Osteocyte (in vitro differentiated cells): ENCODE measurements around the gene SETX. TPM values are rescaled to one million over a fixed set of nuclear protein-coding genes. Genes with fewer than 3 reads are reported as not detected.

Experiments
- DNase-seq: peaks from one replicate; pipeline ENCODE4 v3.0.0; 2021; ENCODE audit warnings: mixed read lengths; ENCODE audit not compliant: unreplicated experiment; ENCODE audit errors: extremely low spot score
- H3K27ac Mint-ChIP-seq: one replicate; pipeline ENCODE4 v1.8.0; 2021; ENCODE audit warnings: mild to moderate bottlenecking, mixed read lengths; ENCODE audit not compliant: unreplicated experiment
- H3K27me3 Mint-ChIP-seq: one replicate; pipeline ENCODE4 v1.8.0; 2021; ENCODE audit warnings: mixed read lengths; ENCODE audit not compliant: unreplicated experiment
- H3K36me3 Mint-ChIP-seq: one replicate; pipeline ENCODE4 v1.8.0; 2021; ENCODE audit warnings: mixed read lengths; ENCODE audit not compliant: unreplicated experiment
- H3K4me1 Mint-ChIP-seq: one replicate; pipeline ENCODE4 v1.8.0; 2021; ENCODE audit warnings: mixed read lengths; ENCODE audit not compliant: unreplicated experiment
- H3K4me3 Mint-ChIP-seq: one replicate; pipeline ENCODE4 v1.8.0; 2021; ENCODE audit warnings: mild to moderate bottlenecking, moderate library complexity, mixed read lengths; ENCODE audit not compliant: unreplicated experiment
- H3K9me3 Mint-ChIP-seq: one replicate; pipeline ENCODE4 v1.8.0; 2021; ENCODE audit warnings: mixed read lengths; ENCODE audit not compliant: unreplicated experiment
- total RNA-seq: library from RNA; stranded (reverse); gene quantifications from 2 replicates; pipeline ENCODE4 v1.2.1, GENCODE V29; 2021
- TF ChIP-seq, protein P1 (sequence below): fragments of 200-600 bp; sonication (generic); IDR thresholded peaks from 2 replicates; pipeline ENCODE4 v1.5.0; 2021; ENCODE audit warnings: antibody characterized with exemption, mild to moderate bottlenecking, moderate library complexity

SETX gene
- total RNA-seq, 1 donor from 2014 or later = 53.6 TPM

DNA sequence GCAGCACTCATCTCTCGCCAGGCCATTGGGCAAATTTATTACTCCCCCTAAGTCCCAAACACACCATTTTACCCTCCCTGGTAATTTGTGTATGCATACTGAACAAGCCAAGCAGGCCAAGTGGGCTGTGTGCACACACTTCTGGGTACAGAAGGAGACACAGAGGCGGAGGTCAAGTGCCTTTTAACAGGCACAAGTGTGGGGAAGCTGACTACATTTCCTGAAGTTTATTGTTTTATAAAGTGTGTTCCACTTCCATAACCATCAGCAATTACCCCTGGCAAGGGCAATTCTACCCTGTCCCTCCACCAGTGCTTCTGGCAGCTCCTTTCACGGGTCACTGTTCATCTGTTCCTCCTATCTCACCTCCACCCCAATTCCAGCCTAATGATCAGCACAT, 93.9 kb downstream of the SETX start:
- Mint-ChIP-seq H3K36me3 (peaks cover 31% of the 10 kb centered on the region), H3K27me3 (no peaks in the 10 kb centered on the region), H3K4me3 (no peak overlapping the region), H3K9me3 (no peaks in the 10 kb centered on the region), H3K27ac (no peak overlapping the region), H3K4me1 (peaks cover 5% of the 10 kb centered on the region)
- DNase-seq = no peak
- TF ChIP-seq, protein P1, sequence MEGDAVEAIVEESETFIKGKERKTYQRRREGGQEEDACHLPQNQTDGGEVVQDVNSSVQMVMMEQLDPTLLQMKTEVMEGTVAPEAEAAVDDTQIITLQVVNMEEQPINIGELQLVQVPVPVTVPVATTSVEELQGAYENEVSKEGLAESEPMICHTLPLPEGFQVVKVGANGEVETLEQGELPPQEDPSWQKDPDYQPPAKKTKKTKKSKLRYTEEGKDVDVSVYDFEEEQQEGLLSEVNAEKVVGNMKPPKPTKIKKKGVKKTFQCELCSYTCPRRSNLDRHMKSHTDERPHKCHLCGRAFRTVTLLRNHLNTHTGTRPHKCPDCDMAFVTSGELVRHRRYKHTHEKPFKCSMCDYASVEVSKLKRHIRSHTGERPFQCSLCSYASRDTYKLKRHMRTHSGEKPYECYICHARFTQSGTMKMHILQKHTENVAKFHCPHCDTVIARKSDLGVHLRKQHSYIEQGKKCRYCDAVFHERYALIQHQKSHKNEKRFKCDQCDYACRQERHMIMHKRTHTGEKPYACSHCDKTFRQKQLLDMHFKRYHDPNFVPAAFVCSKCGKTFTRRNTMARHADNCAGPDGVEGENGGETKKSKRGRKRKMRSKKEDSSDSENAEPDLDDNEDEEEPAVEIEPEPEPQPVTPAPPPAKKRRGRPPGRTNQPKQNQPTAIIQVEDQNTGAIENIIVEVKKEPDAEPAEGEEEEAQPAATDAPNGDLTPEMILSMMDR = no peak

DNA sequence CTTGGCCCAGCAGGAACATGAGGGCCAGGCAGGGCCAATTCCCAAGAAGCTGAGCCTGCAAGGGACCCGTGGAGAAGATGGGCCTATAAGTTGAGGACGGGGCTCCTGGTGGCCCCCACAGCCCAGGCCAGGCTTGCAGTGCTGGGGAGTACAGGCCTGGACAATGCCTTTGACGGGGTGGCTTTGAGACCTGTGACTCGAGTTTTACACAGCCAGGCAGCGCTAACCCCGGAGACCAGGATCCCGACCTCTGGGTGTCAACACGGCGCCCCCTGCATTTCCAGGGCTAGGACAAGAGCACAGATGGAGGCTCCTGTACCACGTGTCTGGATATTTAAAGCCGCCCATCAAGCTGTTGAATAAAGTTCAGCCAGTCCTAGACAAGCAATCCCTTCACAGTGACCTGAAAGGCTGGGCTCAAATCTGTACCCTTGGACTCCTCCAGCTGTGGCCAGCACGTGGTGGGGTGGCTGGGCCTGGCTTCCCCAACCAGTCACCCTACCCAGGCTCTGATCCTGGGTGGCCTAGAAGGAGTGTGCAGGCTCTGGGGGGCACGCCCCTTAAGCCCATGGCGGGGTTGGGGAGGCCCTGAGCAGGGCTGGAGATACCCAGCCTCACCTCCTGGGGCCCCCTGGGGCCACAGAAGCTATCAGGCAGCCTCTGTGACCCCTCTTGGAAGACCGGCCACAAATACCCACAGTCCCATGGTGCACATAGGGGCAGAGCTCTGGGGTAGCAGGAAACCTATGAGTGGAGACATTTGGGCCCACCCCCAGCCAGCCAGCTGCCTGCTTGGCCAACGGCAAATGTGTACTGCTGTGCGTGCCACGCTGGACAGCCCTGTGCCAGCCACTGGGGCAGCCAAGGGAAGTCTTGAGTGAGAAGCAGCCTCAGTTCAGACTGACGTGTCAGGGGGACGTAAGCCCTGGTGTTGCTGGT, 104.2 kb downstream of the SETX start:
- Mint-ChIP-seq H3K36me3 (no peaks in the 10 kb centered on the region), H3K27ac (no peak overlapping the region), H3K4me1 (peaks cover 19% of the 10 kb centered on the region), H3K27me3 (no peaks in the 10 kb centered on the region), H3K4me3 (no peak overlapping the region), H3K9me3 (peaks cover 4% of the 10 kb centered on the region)
- TF ChIP-seq, protein P1 = no peak
- no peak for DNase-seq

DNA sequence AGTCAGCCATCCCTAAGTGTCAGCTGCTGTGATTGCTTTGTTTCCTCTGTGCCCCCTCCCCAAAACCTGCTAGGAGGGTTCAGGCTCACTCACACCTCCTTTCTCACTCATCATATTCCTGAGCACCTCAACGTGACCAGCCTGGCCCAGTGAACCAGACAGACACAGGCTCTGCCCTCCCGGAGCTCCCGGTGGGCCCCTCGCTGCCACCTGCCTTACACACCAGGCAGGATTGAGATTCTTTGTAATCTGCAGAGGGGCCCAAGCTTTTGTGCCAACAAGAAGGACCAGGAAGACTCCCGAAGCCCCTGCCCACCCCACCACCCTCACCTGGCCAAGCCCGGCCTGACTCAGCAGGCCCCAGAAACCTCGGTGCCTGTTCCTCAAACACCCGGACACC, 105.1 kb downstream of the SETX start:
- Mint-ChIP-seq H3K4me3 (no peak overlapping the region), H3K4me1 (peaks cover 27% of the 10 kb centered on the region), H3K36me3 (no peaks in the 10 kb centered on the region), H3K27me3 (no peaks in the 10 kb centered on the region), H3K9me3 (peaks cover 4% of the 10 kb centered on the region), H3K27ac (no peak overlapping the region)
- TF ChIP-seq, protein P1 = no peak
- DNase-seq = no peak

DNA sequence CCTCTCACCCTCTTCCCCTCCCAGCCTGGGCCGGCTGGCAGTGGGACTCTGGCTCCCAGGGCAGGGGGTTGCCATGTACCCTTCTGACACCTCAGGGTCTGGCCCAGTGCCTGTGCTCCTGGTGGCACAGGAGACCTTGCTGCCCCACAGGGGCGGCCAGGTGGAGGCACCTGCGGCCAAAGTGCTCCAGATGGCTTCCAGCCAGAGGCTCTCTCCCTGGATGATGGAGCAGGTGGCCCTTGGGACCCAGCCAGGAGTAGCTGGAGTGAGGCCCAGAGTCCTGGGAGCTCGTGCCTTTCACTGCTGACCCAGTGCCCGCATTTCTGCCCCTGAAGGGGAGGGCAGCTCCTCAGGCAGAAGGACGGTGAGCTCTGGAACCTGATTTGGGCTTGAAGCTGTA, 105.7 kb downstream of the SETX start:
- Mint-ChIP-seq H3K9me3 (peaks cover 4% of the 10 kb centered on the region), H3K27ac (no peak overlapping the region), H3K4me1 (peaks cover 32% of the 10 kb centered on the region)

DNA sequence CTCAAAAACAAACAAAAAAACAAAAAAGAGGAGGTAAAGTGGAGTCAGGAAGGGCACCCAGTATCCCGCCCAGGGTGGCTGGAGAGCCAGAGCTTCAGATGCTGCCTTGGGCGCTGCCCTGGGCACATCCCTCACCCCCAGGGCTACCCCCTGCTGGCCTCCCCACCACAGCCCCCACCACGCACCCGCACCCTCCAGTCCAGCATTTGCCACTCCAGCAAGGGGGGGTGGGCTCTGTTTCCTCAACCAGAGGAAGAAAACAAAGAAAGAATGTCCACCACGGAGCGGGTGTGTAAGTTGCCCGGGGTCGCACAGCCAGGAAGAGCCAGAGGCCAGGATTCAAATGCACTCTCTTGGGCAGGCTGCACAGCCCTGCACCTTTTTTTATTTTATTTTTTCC, 106.8 kb downstream of the SETX start:
- no peak overlapping the region for H3K27ac Mint-ChIP-seq
- H3K4me1 Mint-ChIP-seq = peaks cover 35% of the 10 kb centered on the region
- H3K27me3 Mint-ChIP-seq = no peaks in the 10 kb centered on the region
- TF ChIP-seq, protein P1 = no peak
- no peak overlapping the region for H3K4me3 Mint-ChIP-seq
- no peak for DNase-seq
- H3K36me3 Mint-ChIP-seq = no peaks in the 10 kb centered on the region
- peaks cover 4% of the 10 kb centered on the region for H3K9me3 Mint-ChIP-seq

More for the DNA sequence above, 105.7 kb downstream of the SETX start:
- TF ChIP-seq, protein P1 = no peak
- no peak overlapping the region for H3K4me3 Mint-ChIP-seq
- DNase-seq = no peak
- no peaks in the 10 kb centered on the region for H3K36me3 Mint-ChIP-seq
- no peaks in the 10 kb centered on the region for H3K27me3 Mint-ChIP-seq
